Lower leg skin (tissue), 4 donors: Measurements from ENCODE around the gene CAPN12. TPM values are rescaled to one million over a fixed set of nuclear protein-coding genes. Genes with fewer than 3 reads are reported as not detected.
"Not testable (repeated sequence)": the region's sequence is repeated elsewhere in the genome, so short reads cannot be mapped to it uniquely, and the experiment has no call there.

Experiments
- DNase-seq, 2 donors: peaks; one replicate each; pipeline ENCODE4 v3.0.0-alpha.2; 2019; ENCODE audit warnings: low spot score in 2 of 2
- H3K4me3 ChIP-seq: fragments of 200-600 bp; sonication (generic); 2 replicates; pipeline ENCODE4 v1.5.1; 2017; ENCODE audit warnings: mild to moderate bottlenecking, low read depth; ENCODE audit not compliant: poor library complexity, severe bottlenecking
- CTCF ChIP-seq, 3 donors: fragments of 450-650 bp; IDR thresholded peaks; one replicate each; pipeline ENCODE4 v1.5.1; 2016; ENCODE audit warnings: antibody characterized with exemption in 3 of 3, mild to moderate bottlenecking in 3 of 3, moderate library complexity in 2 of 3
- POLR2A ChIP-seq, 2 donors: fragments of 450-650 bp; IDR thresholded peaks; one replicate each; pipeline ENCODE4 v1.6.1; 2016 to 2017; ENCODE audit warnings: antibody characterized with exemption in 2 of 2, mild to moderate bottlenecking in 1 of 2, moderate library complexity in 1 of 2
- WGBS, 2 donors: methylation state at CpG; one replicate each; pipeline ENCODE4 v1.1.5; 2018; 5-methylcytosine and 5-hydroxymethylcytosine counted together
- intact Hi-C: fragments of 100-400 bp; cut with DNase I; formaldehyde crosslinking; loops from one replicate; pipeline ENCODE4 v1.15.0; 2023; ENCODE audit warnings: low total_unique reads
- total RNA-seq, 4 donors: library from RNA; depleted of rRNA; stranded (reverse); fragments of >200 nt; gene quantifications; one replicate each; pipeline ENCODE4 v1.1.0, GENCODE V29; 2016

CAPN12 gene
- total RNA-seq, 4 donors from 2014 or later, result 7.6 to 20.0 (median 12.9) TPM

GRCh38 chr19:38781058-38781457 is 36.8 kb upstream of the CAPN12 start:
- intact Hi-C loops, result no loop called here
- WGBS, 2 donors, result 67 to 70% methylated on average over 7 of the region's 7 CpGs
- no peak for TF ChIP-seq POLR2A (IDR thresholded peaks at IDR 0.05)
- TF ChIP-seq CTCF (IDR thresholded peaks at IDR 0.05), result no peak
- DNase-seq, result no peak
- no peak overlapping the region for H3K4me3 ChIP-seq

- TF ChIP-seq POLR2A (IDR thresholded peaks at IDR 0.05) (no peak), CTCF (IDR thresholded peaks at IDR 0.05) (no peak)
- 89 to 90% methylated on average over 7 of the region's 7 CpGs for WGBS, 2 donors
- intact Hi-C loops, result no loop called here
- no peak overlapping the region for H3K4me3 ChIP-seq
- no peak for DNase-seq
Measured at GRCh38 chr19:38780443-38780842, 36.2 kb upstream of the CAPN12 start.

- DNase-seq, result no peak
- intact Hi-C loops, result no loop called here
- no peak overlapping the region for H3K4me3 ChIP-seq
- no peak for TF ChIP-seq CTCF (IDR thresholded peaks at IDR 0.05)
- no peak for TF ChIP-seq POLR2A (IDR thresholded peaks at IDR 0.05)
- 64 to 70% methylated on average over 7 of the region's 7 CpGs for WGBS, 2 donors
Measured at GRCh38 chr19:38778733-38779132, 34.5 kb upstream of the CAPN12 start.

- TF ChIP-seq CTCF (IDR thresholded peaks at IDR 0.05) (no peak), POLR2A (IDR thresholded peaks at IDR 0.05) (no peak)
- 56 to 72% methylated on average over 10 to 13 of the region's 13 CpGs for WGBS, 2 donors
- no peak overlapping the region for H3K4me3 ChIP-seq
- intact Hi-C loops, result no loop called here
- peak in 1 of 2 donors; percentile 70 for DNase-seq
Measured at GRCh38 chr19:38774181-38774950, 30.1 kb upstream of the CAPN12 start.

GRCh38 chr19:38773469-38774177 is 29.3 kb upstream of the CAPN12 start, which contains the start of gene LGALS7:
LGALS7 (minus strand) TSS chr19:38773517; CDS start chr19:38773492, 25 bp downstream.
- 44 to 67% methylated on average over 9 to 10 of the region's 14 CpGs for WGBS, 2 donors
- TF ChIP-seq CTCF (IDR thresholded peaks at IDR 0.05) (no peak), POLR2A (IDR thresholded peaks at IDR 0.05) (no peak)
- no peak within 1 kb of the TSS for H3K4me3 ChIP-seq
- no peak for DNase-seq
- intact Hi-C loops, result no loop called here

GRCh38 chr19:38771569-38771968 is 27.3 kb upstream of the CAPN12 start:
- intact Hi-C loops, DNase-seq, H3K4me3 ChIP-seq: not testable (repeated sequence)
- WGBS, 2 donors, result no CpG with 5 or more reads among the region's 30 CpGs

GRCh38 chr19:38770949-38771275 is 26.6 kb upstream of the CAPN12 start:
- intact Hi-C loops, DNase-seq, H3K4me3 ChIP-seq: not testable (repeated sequence)
- 20% methylated on average over 1 of the region's 22 CpGs; no CpG with 5 or more reads in 1 of the 2 donors for WGBS, 2 donors

GRCh38 chr19:38770228-38770948 is 26.1 kb upstream of the CAPN12 start:
- H3K4me3 ChIP-seq, intact Hi-C loops, DNase-seq: not testable (repeated sequence)
- WGBS, 2 donors, result 4% methylated on average over 17 of the region's 58 CpGs; no CpG with 5 or more reads in 1 of the 2 donors
